Neural cell (in vitro differentiated cells): Measurements from ENCODE around the gene VAV2.

Experiments used
- EZH2 ChIP-seq: fragments of 200-600, 300-800 bp; shearing (Covaris generic), sonication (generic); IDR thresholded peaks from 2 replicates; pipeline ENCODE4 v1.6.1; 2014; ENCODE audit warnings: antibody characterized with exemption, low read length, borderline replicate concordance, mild to moderate bottlenecking; ENCODE audit not compliant: insufficient read depth, poor library complexity, severe bottlenecking
- TF ChIP-seq, protein P1 (sequence below): fragments of 450-650 bp; IDR thresholded peaks from 2 replicates; pipeline ENCODE4 v1.5.1; 2014; ENCODE audit warnings: antibody characterized with exemption, mild to moderate bottlenecking, moderate library complexity; ENCODE audit not compliant: poor library complexity, severe bottlenecking

DNA sequence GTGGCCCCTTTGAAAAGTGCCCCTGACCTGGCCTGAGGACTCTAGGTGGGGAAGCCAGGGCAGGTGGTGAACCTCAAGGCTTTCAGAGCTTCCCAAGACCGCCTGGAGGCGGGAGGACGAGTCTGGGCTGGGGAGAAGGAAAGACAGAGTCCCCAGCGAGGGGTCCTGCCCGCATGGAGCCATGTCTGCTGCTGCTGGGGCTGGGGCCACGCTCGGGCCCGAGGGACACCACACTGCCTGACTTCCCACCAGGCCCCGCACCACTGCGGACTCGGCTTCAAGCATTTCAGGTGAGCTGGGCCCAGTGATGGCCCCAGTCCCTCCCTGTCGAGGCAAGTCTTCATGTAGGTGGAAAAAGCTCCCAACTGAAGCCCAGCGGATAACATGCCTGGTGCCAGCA lies 191.9 kb downstream of the VAV2 start:
- TF ChIP-seq, protein P1, sequence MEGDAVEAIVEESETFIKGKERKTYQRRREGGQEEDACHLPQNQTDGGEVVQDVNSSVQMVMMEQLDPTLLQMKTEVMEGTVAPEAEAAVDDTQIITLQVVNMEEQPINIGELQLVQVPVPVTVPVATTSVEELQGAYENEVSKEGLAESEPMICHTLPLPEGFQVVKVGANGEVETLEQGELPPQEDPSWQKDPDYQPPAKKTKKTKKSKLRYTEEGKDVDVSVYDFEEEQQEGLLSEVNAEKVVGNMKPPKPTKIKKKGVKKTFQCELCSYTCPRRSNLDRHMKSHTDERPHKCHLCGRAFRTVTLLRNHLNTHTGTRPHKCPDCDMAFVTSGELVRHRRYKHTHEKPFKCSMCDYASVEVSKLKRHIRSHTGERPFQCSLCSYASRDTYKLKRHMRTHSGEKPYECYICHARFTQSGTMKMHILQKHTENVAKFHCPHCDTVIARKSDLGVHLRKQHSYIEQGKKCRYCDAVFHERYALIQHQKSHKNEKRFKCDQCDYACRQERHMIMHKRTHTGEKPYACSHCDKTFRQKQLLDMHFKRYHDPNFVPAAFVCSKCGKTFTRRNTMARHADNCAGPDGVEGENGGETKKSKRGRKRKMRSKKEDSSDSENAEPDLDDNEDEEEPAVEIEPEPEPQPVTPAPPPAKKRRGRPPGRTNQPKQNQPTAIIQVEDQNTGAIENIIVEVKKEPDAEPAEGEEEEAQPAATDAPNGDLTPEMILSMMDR, result no peak
- TF ChIP-seq EZH2, result no peak
